Mammary epithelial cell (primary cell): ENCODE results near the gene VAMP5.

Source experiments
- CTCF ChIP-seq, 2 donors: IDR thresholded peaks in 1 of 2; conservative IDR thresholded peaks in 1 of 2; 2 replicates each; pipeline ENCODE4 v1.5.1; 2011 to 2012; ENCODE audit warnings: inconsistent platforms in 2 of 2, low read length in 2 of 2, mild to moderate bottlenecking in 2 of 2, control low read depth in 1 of 2, low read depth in 1 of 2; ENCODE audit not compliant: insufficient read depth in 1 of 2; ENCODE audit errors: extremely low read depth in 1 of 2
- EZH2 ChIP-seq: IDR thresholded peaks from 2 replicates; pipeline ENCODE4 v1.6.1; 2012; ENCODE audit warnings: low read length, inconsistent platforms, borderline replicate concordance

GRCh38 chr2:85611217-85611704 lies 27.0 kb downstream of the VAMP5 start:
- TF ChIP-seq CTCF (conservative IDR thresholded peaks at IDR 0.05 in 1 of 2, IDR thresholded peaks at IDR 0.05 in 1 of 2; ENCODE audit: extremely low read depth in 1 of 2, insufficient read depth in 1 of 2, low read depth in 1 of 2, low read length in 2 of 2), result no peak
- TF ChIP-seq EZH2, result no peak
